Endothelial cell of umbilical vein (primary cell): ENCODE measurements around the gene SMARCD1.

Experiments
- EZH2 ChIP-seq: IDR thresholded peaks from 2 replicates; pipeline ENCODE4 v1.6.1; 2012; ENCODE audit warnings: borderline replicate concordance, low read depth, mild to moderate bottlenecking, moderate library complexity, low read length, inconsistent platforms; ENCODE audit not compliant: severe bottlenecking
- MYC ChIP-seq: IDR thresholded peaks from one replicate; pipeline ENCODE4 v1.6.1; 2011; ENCODE audit warnings: mild to moderate bottlenecking, low read depth, low read length
- POLR2A ChIP-seq: IDR thresholded peaks from 2 replicates; pipeline ENCODE4 v1.6.1; 2012; ENCODE audit warnings: low read depth, mild to moderate bottlenecking, control low read depth, low read length
- POLR2AphosphoS5 ChIP-seq: IDR thresholded peaks from 2 replicates; pipeline ENCODE4 v1.6.1; 2012; ENCODE audit warnings: low read depth, mild to moderate bottlenecking, control low read depth, low read length, moderate library complexity; ENCODE audit not compliant: insufficient read depth
- TF ChIP-seq, protein P1 (sequence below), 2 donors: IDR thresholded peaks; 1 replicate in 1 of 2; 2 replicates in 1 of 2; pipeline ENCODE4 v1.5.1; 2011; ENCODE audit warnings: low read length in 2 of 2, mild to moderate bottlenecking in 2 of 2, moderate library complexity in 2 of 2, control low read depth in 1 of 2, inconsistent platforms in 1 of 2, low read depth in 1 of 2; ENCODE audit not compliant: insufficient read depth in 1 of 2; ENCODE audit errors: extremely low read depth in 1 of 2
- TF ChIP-seq, protein P2 (sequence below): IDR thresholded peaks from 2 replicates; pipeline ENCODE4 v1.6.1; 2011; ENCODE audit not compliant: insufficient read depth, insufficient read length

DNA sequence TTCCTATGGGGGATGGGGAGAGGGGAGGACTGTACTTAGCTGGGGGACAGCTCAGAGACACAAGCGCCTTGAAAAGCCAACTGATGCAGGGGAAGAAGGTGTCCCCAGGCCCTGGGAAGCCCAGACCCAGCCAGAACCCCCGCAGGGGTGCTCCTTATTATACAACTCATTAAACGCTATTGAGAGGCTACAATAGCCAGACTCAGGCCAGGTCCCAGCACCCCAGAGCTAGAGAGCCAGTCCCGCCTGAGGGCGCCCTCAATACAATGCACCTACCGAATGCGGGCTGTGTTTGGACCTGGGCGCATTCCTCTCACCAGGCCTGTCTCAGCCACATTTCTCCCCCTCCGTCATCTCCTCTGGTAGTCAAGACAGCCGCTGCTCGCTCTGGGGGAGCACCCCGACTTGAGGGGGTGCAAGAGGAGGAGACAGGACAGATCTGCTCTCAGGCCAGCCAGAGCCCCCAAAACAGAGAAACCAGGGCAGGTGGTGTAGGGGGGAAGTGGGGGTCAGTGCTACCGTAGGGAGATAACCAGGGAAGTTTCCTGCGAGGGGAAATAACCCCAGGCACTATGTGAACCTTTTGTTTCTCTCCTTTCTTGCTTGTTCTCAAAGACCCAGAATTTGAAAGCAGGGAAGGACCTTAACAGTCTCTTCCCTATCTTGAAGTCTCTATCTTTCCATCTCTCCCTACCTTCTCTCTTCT lies 33.9 kb upstream of the SMARCD1 start:
- TF ChIP-seq MYC (no peak), POLR2A (no peak), EZH2 (no peak), POLR2AphosphoS5 (no peak)
- TF ChIP-seq, protein P1, sequence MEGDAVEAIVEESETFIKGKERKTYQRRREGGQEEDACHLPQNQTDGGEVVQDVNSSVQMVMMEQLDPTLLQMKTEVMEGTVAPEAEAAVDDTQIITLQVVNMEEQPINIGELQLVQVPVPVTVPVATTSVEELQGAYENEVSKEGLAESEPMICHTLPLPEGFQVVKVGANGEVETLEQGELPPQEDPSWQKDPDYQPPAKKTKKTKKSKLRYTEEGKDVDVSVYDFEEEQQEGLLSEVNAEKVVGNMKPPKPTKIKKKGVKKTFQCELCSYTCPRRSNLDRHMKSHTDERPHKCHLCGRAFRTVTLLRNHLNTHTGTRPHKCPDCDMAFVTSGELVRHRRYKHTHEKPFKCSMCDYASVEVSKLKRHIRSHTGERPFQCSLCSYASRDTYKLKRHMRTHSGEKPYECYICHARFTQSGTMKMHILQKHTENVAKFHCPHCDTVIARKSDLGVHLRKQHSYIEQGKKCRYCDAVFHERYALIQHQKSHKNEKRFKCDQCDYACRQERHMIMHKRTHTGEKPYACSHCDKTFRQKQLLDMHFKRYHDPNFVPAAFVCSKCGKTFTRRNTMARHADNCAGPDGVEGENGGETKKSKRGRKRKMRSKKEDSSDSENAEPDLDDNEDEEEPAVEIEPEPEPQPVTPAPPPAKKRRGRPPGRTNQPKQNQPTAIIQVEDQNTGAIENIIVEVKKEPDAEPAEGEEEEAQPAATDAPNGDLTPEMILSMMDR (IDR thresholded peaks at IDR 0.05; ENCODE audit: extremely low read depth in 1 of 2, insufficient read depth in 1 of 2, low read depth in 1 of 2, low read length in 2 of 2), result no peak
- TF ChIP-seq, protein P2, sequence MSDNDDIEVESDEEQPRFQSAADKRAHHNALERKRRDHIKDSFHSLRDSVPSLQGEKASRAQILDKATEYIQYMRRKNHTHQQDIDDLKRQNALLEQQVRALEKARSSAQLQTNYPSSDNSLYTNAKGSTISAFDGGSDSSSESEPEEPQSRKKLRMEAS, result no peak
